Measurements from ENCODE around the gene HLF. TPM values are rescaled to one million over a fixed set of nuclear protein-coding genes. Genes with fewer than 3 reads are reported as not detected.

Gene HLF
- total RNA-seq, 3 donors from 2014 or later: 0.98 to 1.6 (median 1.0) TPM

DNA sequence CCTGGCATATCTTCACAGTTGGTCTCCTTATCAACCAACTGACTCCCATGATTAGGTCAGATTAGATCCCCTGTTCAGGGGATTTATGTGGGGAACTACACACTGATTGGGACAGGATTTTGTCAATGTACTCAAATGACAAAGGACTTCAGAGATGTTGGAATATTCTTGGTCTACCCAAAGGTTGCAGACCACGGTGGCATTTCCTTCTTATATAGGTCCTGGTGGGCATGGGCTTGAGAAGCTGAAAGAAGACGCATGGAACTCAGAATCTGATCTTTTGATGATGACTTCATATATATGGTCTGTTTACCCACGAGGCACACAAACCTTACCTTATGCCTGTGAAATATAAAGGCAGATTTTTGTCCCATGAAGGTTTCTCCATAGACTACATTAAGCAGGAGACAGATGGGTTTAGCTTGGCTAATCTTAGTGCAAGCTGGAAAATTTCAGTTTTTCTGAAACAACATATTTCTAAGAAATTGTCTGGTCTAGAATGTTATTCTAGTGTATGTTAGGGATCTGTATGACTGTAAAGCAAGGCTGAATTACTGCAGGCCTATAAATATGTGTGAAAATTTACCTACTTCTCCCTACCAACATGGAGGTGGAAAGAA lies 33.5 kb downstream of the HLF start:
- Mint-ChIP-seq H3K36me3 (ENCODE audit: insufficient read depth) (no peaks in the 10 kb centered on the region), H3K9me3 (no peaks in the 10 kb centered on the region), H3K27me3 (ENCODE audit: low read depth) (no peaks in the 10 kb centered on the region), H3K4me3 (no peak overlapping the region), H3K4me1 (ENCODE audit: low read depth) (no peaks in the 10 kb centered on the region)
- DNase-seq (no peak), ATAC-seq (no peak)

DNA sequence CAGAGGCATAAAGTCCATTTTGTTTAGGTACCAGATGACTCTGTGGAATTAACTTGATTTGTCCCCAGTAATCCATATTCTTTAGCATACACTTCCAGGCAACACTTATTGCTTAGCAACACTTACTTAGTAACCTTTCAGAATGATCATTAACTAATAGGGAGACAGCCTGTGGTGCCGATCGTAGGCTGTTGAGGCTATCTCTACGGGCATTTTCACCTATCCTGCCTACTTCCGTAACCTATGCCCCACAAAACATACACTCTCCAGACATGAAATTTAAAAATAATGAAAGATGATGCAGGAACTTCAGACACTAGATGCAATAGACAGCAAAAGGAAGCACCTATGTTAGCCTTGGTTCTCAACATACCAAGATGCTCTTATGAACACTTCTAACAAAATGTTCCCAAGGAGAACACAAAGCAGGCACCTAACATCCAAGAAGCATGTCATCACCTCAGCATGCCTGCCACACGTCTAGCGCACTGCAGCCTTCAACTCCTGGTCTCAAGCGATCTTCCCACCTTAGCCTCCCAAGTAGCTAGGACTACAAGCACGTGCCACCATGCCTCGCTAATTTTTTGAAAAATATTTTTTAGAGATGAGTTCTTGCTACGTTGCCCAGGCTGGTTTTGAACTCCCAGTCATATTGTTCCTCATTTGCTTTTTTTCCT lies 34.5 kb downstream of the HLF start:
- no peaks in the 10 kb centered on the region for H3K9me3 Mint-ChIP-seq

DNA sequence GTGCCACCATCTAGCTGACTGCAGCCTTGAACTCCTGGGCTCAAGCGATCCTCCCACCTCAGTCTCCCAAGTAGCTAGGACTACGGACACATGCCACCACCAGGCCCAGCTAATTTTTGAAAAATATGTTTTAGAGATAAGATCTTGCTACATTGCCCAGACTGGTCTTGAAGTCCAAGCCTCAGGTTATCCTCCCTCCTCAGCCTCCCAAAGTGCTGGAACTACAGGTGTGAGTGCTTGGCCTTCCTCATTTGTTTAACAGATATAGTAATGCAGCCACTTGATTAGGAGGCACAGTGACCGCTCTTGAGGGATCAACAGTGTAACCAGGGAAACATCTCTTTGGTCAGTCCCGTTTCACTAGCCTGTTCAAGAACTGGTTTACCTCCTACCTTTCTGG lies 35.1 kb downstream of the HLF start:
- H3K36me3 Mint-ChIP-seq (ENCODE audit: insufficient read depth): no peaks in the 10 kb centered on the region
- no peaks in the 10 kb centered on the region for H3K9me3 Mint-ChIP-seq
- H3K27me3 Mint-ChIP-seq (ENCODE audit: low read depth): no peaks in the 10 kb centered on the region
- no peak for DNase-seq
- no peak overlapping the region for H3K4me3 Mint-ChIP-seq
- no peak for ATAC-seq
- H3K4me1 Mint-ChIP-seq (ENCODE audit: low read depth): no peaks in the 10 kb centered on the region

More for the DNA sequence above, 34.5 kb downstream of the HLF start:
- Mint-ChIP-seq H3K36me3 (ENCODE audit: insufficient read depth) (no peaks in the 10 kb centered on the region), H3K4me1 (ENCODE audit: low read depth) (no peaks in the 10 kb centered on the region), H3K27me3 (ENCODE audit: low read depth) (no peaks in the 10 kb centered on the region), H3K4me3 (no peak overlapping the region)
- ATAC-seq (no peak), DNase-seq (no peak)

DNA sequence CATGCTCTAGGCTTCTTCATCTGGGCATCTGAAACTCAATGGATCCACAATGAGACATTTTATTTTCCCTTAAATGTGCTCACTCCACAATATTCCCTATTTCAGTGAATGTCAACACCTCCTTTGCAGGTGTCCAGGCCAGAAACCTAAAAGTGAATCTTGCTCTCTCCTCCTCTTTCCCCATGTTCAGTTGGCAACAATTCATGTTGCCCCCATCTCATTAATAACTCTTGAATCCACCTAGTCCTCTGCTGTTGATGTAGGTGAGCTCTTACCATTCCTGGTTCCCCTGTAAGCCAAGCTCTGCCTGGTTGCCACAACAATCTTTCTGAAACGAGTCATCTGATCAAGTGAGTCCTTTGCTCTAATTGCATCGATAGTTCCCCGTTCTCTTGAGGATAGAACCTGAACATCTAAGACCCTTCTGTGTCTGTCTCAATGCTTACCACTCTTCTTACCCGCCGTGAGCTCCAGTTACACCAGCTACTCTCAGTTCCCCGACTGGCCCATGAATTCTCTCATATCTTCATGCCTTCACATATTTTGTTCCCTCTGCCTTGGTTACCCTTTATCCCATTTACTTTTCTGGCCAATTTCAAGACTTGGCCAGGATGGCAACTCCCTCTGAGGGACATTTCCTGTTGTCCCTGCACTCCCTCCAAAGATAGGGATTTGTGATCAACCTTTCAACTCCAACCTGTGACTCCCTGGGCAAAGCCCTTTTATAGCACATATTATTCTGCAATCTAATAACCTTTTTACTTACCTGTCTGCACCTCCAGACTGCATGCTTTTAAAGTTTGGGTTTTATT lies 35.9 kb downstream of the HLF start:
- Mint-ChIP-seq H3K9me3 (no peaks in the 10 kb centered on the region), H3K4me3 (no peak overlapping the region), H3K4me1 (ENCODE audit: low read depth) (no peaks in the 10 kb centered on the region), H3K36me3 (ENCODE audit: insufficient read depth) (no peaks in the 10 kb centered on the region), H3K27me3 (ENCODE audit: low read depth) (no peaks in the 10 kb centered on the region)
- ATAC-seq: no peak
- no peak for DNase-seq

DNA sequence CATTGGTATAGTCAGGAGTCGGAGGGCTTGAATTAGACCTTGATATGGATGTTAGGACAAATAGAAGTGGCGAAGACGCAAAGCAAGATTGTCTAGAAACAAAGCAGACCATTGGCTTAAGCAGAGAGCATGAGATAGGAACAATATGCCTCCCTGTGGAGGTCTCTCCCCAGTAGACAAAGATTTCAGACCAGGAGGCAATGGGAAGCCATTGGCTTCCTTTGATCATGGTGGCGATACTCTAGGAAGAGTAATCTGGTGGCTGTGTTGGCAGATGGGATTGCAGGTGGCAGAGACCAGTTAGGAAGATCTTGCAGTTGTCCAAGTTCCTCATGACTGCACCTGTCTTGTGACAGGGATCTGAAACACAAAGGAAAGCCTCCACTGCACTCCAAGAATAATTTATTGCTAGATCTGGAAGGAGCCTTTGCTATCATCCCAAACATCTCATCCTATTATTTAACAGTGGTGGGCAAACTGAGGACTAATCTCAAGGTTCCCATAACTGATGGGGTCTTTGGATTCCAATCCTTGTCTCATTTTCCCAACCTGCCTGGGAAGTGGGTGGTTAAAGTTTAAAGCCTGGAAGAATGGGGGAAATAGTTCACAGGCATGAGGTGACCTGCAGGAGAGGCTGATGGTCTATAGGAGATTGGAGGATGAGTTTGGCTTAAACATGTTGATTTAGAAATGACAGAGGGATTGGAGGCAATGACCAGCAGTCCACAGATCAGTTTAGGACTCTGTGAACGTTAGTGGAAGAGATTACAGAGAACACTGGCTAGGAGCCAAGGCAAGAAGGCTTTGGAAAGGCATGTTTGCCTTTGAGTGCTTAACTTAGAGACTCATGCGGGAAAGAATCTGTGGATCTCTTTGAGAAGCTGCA lies 37.0 kb downstream of the HLF start:
- Mint-ChIP-seq H3K27me3 (ENCODE audit: low read depth) (peaks cover under 1% of the 10 kb centered on the region), H3K4me1 (ENCODE audit: low read depth) (no peaks in the 10 kb centered on the region), H3K4me3 (no peak overlapping the region), H3K9me3 (no peaks in the 10 kb centered on the region), H3K36me3 (ENCODE audit: insufficient read depth) (no peaks in the 10 kb centered on the region)
- ATAC-seq: no peak
- no peak for DNase-seq

DNA sequence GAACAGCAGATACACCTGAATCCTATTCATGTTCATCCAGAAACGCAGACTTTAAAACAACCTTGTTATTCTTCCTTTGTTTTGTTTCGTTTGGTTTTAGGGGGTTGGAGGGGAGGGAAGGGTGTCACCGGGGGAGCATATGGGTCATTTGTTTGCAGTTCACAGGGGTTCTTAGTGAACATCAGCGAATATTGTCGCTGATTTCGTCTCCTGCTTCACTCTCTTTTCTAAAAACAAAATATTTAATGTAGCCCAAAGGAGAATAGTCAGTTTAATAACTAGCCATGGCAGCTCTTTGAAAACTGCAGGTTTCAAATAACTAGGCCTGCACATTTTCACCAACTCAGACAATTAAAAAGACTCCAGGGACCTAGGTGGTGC lies 37.6 kb downstream of the HLF start:
- Mint-ChIP-seq H3K9me3 (no peaks in the 10 kb centered on the region), H3K4me3 (no peak overlapping the region), H3K36me3 (ENCODE audit: insufficient read depth) (no peaks in the 10 kb centered on the region), H3K27me3 (ENCODE audit: low read depth) (peaks cover 3% of the 10 kb centered on the region), H3K4me1 (ENCODE audit: low read depth) (no peaks in the 10 kb centered on the region)
- DNase-seq (no peak), ATAC-seq (no peak)

DNA sequence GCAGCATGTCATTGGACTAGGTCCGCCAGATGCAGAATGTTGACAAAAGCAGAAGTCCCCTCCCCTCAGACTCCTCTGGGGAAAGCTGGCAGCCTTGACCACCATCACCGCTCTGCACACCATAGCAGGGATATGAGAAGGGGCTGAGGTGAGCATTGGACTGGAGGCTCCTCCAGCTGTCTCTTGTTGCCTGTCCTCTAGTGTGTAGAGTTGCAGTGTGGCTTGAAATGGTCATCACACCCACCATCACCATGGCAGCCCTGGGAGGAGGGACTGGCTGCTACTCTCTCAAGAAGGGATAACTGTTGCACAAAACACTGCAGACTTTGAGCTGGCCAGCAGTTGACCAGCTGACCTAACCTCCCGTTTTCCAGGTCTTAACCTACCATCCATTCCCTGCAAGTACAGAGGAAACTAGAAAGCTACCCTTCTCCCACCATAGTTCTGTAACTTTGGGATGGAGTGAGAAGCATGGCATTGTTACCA lies 38.3 kb downstream of the HLF start:
- Mint-ChIP-seq H3K9me3 (no peaks in the 10 kb centered on the region), H3K4me1 (ENCODE audit: low read depth) (no peaks in the 10 kb centered on the region)

DNA sequence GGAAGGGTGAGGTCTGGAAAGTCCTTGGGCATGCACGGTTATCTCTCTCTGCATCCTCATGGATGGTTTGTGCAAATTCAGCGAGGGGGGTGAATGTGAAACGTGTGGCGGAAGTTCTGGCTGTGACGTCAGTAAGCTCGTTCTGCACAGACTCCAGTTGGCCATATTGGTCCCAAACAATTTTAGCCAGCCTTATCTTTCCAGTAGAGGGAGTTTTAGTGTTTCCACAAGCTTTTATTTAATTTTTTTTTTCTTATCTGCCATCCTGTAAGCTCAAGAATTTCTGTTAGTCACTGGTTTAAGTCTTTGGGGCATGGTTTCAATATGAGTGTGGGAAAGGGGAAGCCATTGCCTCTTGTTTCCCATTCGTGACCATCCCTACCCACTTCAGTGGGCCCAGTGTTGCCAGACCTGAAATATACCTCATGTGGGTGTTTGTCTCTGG lies 39.0 kb downstream of the HLF start:
- DNase-seq (no peak), ATAC-seq (no peak)
- Mint-ChIP-seq H3K36me3 (ENCODE audit: insufficient read depth) (no peaks in the 10 kb centered on the region), H3K4me1 (ENCODE audit: low read depth) (no peaks in the 10 kb centered on the region), H3K27me3 (ENCODE audit: low read depth) (peaks cover 6% of the 10 kb centered on the region), H3K4me3 (no peak overlapping the region), H3K9me3 (no peaks in the 10 kb centered on the region)

More for the DNA sequence above, 38.3 kb downstream of the HLF start:
- H3K27me3 Mint-ChIP-seq (ENCODE audit: low read depth): peaks cover 6% of the 10 kb centered on the region
- DNase-seq (no peak), ATAC-seq (no peak)
- no peaks in the 10 kb centered on the region for H3K36me3 Mint-ChIP-seq (ENCODE audit: insufficient read depth)
- H3K4me3 Mint-ChIP-seq: no peak overlapping the region

DNA sequence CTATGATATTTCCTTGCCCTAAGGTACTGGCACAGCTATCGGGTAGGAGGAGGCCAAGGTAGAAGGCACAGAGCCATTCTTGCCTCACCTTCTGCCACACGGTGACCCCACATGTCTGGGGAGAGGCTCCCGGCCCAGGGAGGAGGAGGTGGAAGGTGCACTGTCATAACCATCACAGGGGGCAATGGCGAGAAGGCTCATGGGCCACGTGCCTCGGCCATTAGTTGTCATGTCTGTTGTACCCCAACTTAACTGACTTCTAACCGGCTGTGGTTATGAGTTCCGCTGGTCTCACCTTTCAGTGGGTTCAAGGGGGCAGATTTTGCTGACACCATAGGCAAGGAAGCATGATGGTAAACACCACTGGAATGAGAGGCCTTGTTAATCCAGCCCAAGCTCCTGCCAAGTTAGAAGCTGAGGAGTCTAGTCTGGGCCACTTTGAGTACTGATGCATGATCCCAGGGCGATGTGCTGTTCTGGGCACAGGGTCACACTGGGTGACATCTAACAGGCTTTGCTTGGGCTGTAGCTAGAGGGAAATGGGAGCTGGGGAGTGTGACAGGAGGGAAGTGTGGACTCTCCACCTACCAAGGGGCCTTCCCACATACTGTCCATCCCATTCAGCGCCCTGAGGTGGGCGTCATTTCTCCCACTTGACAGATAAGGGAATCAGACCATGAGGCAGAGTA lies 39.6 kb downstream of the HLF start:
- Mint-ChIP-seq H3K27me3 (ENCODE audit: low read depth) (peaks cover 6% of the 10 kb centered on the region), H3K9me3 (no peaks in the 10 kb centered on the region), H3K36me3 (ENCODE audit: insufficient read depth) (no peaks in the 10 kb centered on the region), H3K4me1 (ENCODE audit: low read depth) (no peaks in the 10 kb centered on the region), H3K4me3 (no peak overlapping the region)
- no peak for DNase-seq
- no peak for ATAC-seq

DNA sequence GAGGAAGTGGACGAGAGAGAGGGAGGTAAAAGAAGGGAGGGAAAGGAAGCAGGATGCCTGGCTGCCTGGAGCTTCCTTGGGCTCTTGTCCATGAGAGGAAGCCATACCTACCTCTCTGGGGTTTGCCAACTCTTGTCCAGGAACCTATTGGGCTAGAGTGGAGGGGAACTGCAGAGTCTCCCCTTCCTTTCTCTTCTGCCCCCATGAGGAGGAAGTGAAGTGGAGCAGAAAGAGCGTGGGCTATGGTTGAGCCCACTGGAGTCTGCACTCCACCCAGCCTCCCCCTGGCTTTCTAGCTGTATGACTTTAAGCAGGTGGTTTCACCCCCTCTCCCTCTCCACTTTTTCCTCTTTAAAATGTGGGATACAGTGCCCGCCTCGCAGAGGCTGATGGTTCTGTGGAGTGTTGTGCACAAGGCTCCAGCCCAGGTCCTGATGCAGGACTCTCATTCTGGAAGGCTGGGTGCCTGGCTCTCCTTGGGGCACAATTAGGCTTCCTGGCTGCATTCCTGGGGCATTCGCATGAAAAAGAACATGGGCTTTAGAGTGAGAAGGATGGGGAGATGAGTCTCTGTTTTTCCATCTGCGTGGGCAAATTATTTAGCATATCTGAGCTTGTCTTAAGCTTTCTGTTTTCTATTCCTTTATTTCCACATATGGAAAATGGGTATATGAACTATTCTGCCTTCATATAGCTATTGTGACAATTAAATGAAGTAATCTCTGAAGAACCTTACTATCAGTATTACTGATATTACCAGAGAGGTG lies 40.7 kb downstream of the HLF start:
- Mint-ChIP-seq H3K9me3 (no peaks in the 10 kb centered on the region), H3K36me3 (ENCODE audit: insufficient read depth) (no peaks in the 10 kb centered on the region), H3K4me3 (no peak overlapping the region), H3K27me3 (ENCODE audit: low read depth) (peaks cover 6% of the 10 kb centered on the region), H3K4me1 (ENCODE audit: low read depth) (no peaks in the 10 kb centered on the region)
- ATAC-seq: no peak
- DNase-seq: no peak

DNA sequence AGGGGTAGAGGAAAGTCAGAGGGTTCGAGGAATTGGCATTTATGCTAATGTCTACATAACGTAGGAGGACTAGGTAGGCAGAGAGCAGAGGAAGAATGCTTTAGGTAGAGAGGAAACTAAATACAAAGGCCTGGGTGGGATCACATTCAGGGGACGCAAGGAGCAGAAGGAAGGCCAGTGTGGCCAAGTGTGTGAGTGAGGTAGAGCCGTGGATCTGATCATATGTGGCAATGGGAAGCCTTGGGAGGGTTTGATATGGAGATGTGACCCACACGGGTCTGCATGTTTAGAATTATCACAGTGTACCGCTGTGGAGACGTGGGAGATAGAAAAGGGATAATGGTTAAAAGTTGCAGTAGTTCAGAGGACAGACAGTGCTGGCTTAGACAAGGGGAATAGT lies 43.1 kb downstream of the HLF start:
- no peak for ATAC-seq
- H3K9me3 Mint-ChIP-seq: no peaks in the 10 kb centered on the region
- H3K27me3 Mint-ChIP-seq (ENCODE audit: low read depth): peaks cover 6% of the 10 kb centered on the region
- DNase-seq: no peak
- no peaks in the 10 kb centered on the region for H3K4me1 Mint-ChIP-seq (ENCODE audit: low read depth)
- H3K36me3 Mint-ChIP-seq (ENCODE audit: insufficient read depth): no peaks in the 10 kb centered on the region
- H3K4me3 Mint-ChIP-seq: no peak overlapping the region

DNA sequence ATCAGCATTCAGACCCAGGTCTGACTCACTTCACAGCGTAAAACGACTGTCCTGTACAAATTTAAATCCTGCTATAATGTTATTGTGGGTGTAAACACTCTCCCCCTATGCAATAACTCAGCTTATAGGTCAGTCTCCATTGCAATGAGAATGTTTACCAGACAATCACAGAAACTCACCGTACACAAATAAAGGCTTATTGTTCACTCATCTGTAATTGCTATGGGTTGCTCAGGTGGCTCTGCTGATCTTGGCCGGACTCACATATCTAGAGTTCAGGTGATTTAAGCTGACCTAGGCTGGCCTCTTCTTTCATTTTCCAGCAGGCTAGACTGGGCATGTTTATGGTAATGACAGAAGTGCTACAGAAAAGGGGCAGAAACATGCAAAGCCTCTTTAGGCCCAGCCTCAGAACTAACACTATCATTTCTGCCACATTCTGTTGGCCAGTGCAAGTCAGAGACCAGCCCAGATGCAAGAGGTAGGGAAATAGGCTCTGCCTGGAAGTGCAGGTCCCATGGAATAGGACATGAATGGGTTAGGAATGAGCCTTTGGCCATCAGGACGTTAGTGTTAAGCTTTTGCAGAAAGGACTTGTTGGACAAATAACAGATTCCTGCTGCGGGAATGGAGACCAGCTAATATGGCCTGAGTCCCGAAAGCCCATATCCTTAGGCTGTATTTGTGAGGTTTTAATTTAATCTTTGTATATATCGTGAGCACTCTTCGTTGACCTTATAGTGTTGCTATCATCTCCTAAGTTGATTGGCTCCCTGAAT lies 44.0 kb downstream of the HLF start:
- no peaks in the 10 kb centered on the region for H3K4me1 Mint-ChIP-seq (ENCODE audit: low read depth)
- H3K4me3 Mint-ChIP-seq: no peak overlapping the region
- no peaks in the 10 kb centered on the region for H3K9me3 Mint-ChIP-seq
- H3K36me3 Mint-ChIP-seq (ENCODE audit: insufficient read depth): no peaks in the 10 kb centered on the region
- DNase-seq (no peak), ATAC-seq (no peak)
- H3K27me3 Mint-ChIP-seq (ENCODE audit: low read depth): peaks cover 6% of the 10 kb centered on the region

Measured in activated T-cell treated with anti-CD3 and anti-CD28 coated beads, Interleukin-2, amount 50 U/mL, for 4 hours (primary cell).